AG09309 (cell line): Measurements from ENCODE around the gene BCL2.

ENCODE experiments used
- DNase-seq: peaks from one replicate; pipeline ENCODE4 v3.0.0-alpha.2; 2010; ENCODE audit warnings: low read depth
- H3K4me3 ChIP-seq: 2 replicates; pipeline ENCODE4 v1.5.1; 2011; ENCODE audit warnings: mild to moderate bottlenecking, low read depth, low read length, moderate library complexity; ENCODE audit not compliant: control insufficient read depth
- CTCF ChIP-seq: IDR thresholded peaks from 2 replicates; pipeline ENCODE4 v1.5.1; 2011; ENCODE audit warnings: mild to moderate bottlenecking, low read depth, low read length, inconsistent platforms; ENCODE audit not compliant: insufficient read depth, control insufficient read depth; ENCODE audit errors: missing control alignments

The BCL2 gene

GRCh38 chr18:63183952-63184770, 135.4 kb downstream of the BCL2 start:
- no peak for TF ChIP-seq CTCF
- no peak for DNase-seq
- no peak overlapping the region for H3K4me3 ChIP-seq

GRCh38 chr18:63183378-63183777, 136.2 kb downstream of the BCL2 start:
- no peak overlapping the region for H3K4me3 ChIP-seq
- DNase-seq = no peak
- no peak for TF ChIP-seq CTCF

GRCh38 chr18:63182861-63183260, 136.7 kb downstream of the BCL2 start:
- no peak overlapping the region for H3K4me3 ChIP-seq
- DNase-seq = no peak
- no peak for TF ChIP-seq CTCF

GRCh38 chr18:63182310-63182772, 137.2 kb downstream of the BCL2 start:
- TF ChIP-seq CTCF = no peak
- no peak overlapping the region for H3K4me3 ChIP-seq
- DNase-seq = no peak

- no peak for TF ChIP-seq CTCF
- no peak for DNase-seq
- H3K4me3 ChIP-seq = no peak overlapping the region
Measured at GRCh38 chr18:63181706-63182309, 137.8 kb downstream of the BCL2 start.

- no peak overlapping the region for H3K4me3 ChIP-seq
- DNase-seq = no peak
- no peak for TF ChIP-seq CTCF
Measured at GRCh38 chr18:63180971-63181376, 138.6 kb downstream of the BCL2 start.
